Thoracic aorta endothelial cell (primary cell): ENCODE data around the gene NR6A1. TPM values are rescaled to one million over a fixed set of nuclear protein-coding genes. Genes with fewer than 3 reads are reported as not detected.

Source experiments
- small RNA-seq: library from RNA; depleted of rRNA; stranded (forward); fragments of <200 nt; gene quantifications from one replicate; pipeline ENCODE3, GENCODE V24; 2012
- total RNA-seq: library from RNA; depleted of rRNA; stranded (reverse); fragments of >200 nt; gene quantifications from 2 replicates; pipeline ENCODE4 v1.2.3, GENCODE V29; 2012

The NR6A1 gene
- 0.27 and 1.2 TPM in 2 replicates for total RNA-seq

GRCh38 chr9:124771021-124771866 lies at the start of gene NR6A1:
Gene NR6A1 (minus strand): TSS chr9:124771311.

GRCh38 chr9:124776954-124777648 lies 6.0 kb upstream of the NR6A1 start, which contains the start of gene OLFML2A:
Gene OLFML2A (plus strand): TSS chr9:124777133. CDS start chr9:124777271, 138 bp downstream.

DNA sequence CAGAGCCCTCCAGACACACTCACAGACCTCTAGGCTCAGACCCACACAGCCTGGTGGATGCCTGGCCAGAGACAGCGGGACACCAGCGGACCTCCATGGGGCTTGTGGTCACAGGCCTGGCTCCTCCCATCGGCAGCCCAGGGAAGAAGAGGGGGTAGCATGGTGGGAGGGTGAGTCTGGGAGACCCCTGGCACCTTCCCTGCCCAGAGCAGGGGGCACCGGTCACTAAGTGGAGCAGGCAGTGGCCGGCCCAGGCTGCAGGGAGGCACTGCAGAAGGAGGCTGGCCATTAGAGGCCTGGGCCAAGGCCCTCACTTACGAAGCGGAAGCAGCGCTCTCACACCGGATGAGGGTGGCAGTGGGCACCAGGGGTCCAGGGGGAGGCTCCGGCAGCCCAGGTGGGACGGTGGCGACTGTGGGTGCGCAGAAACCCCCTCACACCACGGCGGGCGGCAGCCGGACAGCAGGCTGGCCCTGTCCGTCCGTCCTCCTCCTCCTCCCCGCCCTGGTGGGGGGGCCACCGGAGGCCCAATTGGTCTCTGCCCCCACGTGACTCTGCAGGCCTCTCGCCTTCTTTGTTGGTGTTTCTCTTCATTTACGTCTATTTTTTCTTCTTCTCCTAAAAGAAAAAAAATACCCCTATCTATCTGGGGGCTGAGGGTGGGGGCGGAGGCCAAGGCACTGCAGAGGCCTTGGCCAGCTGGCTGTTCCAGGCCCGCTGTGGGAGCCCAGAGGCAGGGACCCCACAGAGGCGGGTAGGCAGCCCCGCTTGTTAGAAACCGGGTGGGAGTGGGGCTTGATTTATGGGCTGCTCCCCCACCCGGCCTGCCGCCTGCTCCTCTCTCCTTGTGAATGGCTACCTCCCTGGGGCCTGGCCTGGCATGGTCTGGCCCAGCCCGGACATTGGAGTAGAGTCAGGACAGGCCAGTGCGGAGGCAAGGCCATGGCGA lies 263.9 kb downstream of the NR6A1 start, which contains the start of gene NR5A1:
NR5A1 (minus strand) TSS at position 469 of the 949 bp plus-strand sequence. CDS start 4,004 bp downstream, outside the sequence.

Small RNA genes lying within 50 kb of the gene (small RNA-seq; reads per million reads assigned to genes)
- gene MIR181A2 (206 reads per million, percentile 99 among the genes with 10 or more reads in this experiment), gene MIR181B2 (760 reads per million, percentile 99 among the genes with 10 or more reads in this experiment), gene RN7SL302P (not detected)

Other genes with a start within 250 kb of the NR6A1 start
- 0.07 TPM in 1 of 2 replicates, not detected in the other for gene OLFML2A, start 5.8 kb upstream of the NR6A1 start, total RNA-seq
- gene WDR38, start 82.1 kb upstream of the NR6A1 start, total RNA-seq = not detected in 2 replicates
- 1,911 and 2,001 TPM in 2 replicates for gene RPL35, start 90.6 kb upstream of the NR6A1 start, total RNA-seq
- gene ARPC5L, start 90.8 kb upstream of the NR6A1 start, total RNA-seq = 41.3 and 43.0 TPM in 2 replicates
- gene GOLGA1, start 169.8 kb upstream of the NR6A1 start, total RNA-seq = 14.4 and 14.8 TPM in 2 replicates